GM12892 (cell line): ENCODE measurements around the gene ACTR1B.

Experiments used
- DNase-seq: peaks from one replicate; pipeline ENCODE4 v3.0.0; 2011; ENCODE audit not compliant: insufficient read length
- FAIRE-seq: peaks from 2 replicates; lab custom pipeline; 2011; peaks lifted over from hg19 to GRCh38; lab: Jason Lieb, UNC
- POLR2A ChIP-seq: IDR thresholded peaks from 2 replicates; pipeline ENCODE4 v1.6.1; 2011; ENCODE audit warnings: low read depth, low read length, control low read depth
- POLR2AphosphoS5 ChIP-seq: IDR thresholded peaks from 2 replicates; pipeline ENCODE4 v1.6.1; 2011; ENCODE audit warnings: low read depth, low read length, control low read depth
- TAF1 ChIP-seq: IDR thresholded peaks from 2 replicates; pipeline ENCODE4 v1.6.1; 2011; ENCODE audit warnings: low read depth, mild to moderate bottlenecking, control low read depth, low read length, borderline replicate concordance

The ACTR1B gene

DNA sequence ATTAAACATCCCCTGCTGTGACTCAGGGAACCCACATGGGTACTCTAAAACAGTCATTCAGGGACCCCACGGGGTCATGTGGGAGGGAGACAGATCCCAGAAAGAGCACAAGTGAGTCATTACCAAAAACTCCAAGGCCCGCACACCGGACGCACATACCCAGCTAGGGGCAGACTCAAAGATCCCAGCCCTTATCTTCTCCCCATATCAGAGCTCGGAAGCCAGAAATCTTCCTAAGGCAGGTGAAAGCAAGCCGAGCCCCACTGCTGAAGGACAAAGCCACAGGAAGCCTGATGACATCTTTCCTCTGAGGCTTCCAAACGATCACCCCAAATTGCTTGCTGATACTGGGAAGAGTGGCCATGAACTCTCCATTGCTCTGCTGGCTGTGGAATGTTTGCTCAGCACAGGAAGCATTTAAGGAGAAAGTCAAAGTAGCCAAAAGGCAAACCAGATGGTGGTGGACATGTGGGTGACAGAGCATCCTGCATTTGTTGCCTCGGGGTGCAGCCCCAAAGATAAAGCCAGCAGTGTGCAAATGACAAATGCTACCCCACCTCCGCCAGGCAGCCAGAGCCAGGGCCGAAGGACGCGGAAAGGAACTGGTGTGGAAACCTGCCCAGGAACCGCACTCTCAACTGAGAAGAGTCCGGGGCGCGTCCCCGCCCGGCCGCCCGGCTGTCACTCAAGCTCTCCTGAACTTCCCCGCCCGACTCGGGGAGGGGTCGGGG lies 784 bp downstream of the ACTR1B start:
- FAIRE-seq (peak; percentile 56), DNase-seq (peak; percentile 68)
- TF ChIP-seq POLR2AphosphoS5 (peak; percentile 28), POLR2A (peak; percentile 54), TAF1 (peak; percentile 46; the same call in 1 of the 2 replicates)

DNA sequence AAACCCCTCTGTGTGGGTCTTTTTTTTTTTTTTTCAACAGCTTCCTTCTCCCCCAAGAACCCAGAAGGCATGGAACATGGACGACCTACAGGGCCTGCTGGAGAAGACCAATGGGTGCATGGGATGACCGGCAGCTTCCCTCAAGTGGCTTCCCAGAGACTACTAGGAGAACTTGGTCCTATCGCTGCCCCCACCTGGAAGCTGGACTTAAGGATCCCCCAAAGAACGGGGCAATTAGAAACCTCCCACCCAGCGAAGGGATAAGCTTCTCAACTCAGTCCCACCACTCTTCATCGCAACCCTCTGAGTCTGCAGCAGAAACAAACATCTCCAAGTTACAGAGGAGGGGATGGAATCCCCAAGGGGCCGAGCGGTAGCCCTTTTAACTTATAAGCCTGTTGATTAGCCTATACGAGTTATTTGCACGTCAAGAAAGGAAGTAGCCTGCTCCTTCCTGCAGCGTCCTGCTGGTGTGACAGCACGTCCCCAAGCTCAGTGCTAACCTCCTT lies 1.4 kb downstream of the ACTR1B start:
- TF ChIP-seq POLR2AphosphoS5 (no peak), POLR2A (no peak; the same call in 1 of the 2 replicates), TAF1 (no peak)
- no peak for FAIRE-seq
- no peak for DNase-seq

DNA sequence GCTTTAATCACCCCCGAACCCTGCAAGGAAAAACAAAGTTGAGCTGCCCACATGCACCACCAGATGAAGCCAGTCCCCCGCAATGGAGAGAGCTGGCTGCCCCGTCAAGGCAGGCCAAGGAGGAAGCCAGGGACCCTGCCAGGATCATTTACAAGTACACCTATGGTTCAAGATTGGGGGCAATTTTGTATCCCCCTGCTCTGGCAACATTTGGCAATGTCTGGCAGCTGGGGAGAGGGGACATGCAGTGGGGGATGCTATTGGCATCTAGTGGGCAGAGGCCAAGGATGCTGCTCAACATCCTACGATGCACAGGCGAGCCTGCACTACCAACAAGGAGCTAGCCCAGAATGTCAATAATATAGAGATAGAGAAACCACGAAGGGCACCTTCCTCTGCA lies 1.9 kb downstream of the ACTR1B start:
- DNase-seq (no peak), FAIRE-seq (no peak)
- TF ChIP-seq TAF1 = no peak
- no peak for TF ChIP-seq POLR2A
- no peak for TF ChIP-seq POLR2AphosphoS5

DNA sequence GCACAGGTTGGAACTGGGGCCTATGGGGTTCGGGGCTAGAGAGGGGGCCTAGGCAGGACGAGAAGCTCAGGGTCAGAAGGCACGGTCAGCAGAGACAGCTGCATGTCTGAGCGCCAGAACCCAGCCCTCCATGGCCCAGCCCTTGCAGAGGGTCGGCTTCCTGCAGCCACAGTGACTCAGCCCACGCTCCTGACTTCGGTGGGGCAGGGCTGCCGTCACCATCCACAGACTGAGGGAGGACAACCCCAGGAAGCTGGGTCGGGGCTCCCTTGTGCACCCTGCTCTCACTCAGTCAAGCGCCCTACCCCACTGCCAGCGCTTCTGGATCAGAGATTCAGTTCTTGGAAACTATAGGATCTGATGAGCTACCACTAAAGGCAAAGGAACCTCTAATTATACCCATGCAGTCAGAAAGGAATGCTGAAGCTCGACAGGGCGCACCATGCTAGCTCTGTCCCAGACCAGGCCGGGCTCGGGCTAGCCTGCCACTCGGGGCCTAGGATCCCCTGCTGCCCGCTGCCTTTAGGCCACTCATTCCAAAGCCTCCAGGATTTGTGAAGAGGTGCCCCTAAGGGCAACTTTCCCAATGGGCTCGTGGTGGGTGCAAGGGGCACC lies 3.0 kb downstream of the ACTR1B start:
- DNase-seq (no peak), FAIRE-seq (no peak)
- TF ChIP-seq POLR2A = no peak
- TF ChIP-seq TAF1 = no peak
- no peak for TF ChIP-seq POLR2AphosphoS5

DNA sequence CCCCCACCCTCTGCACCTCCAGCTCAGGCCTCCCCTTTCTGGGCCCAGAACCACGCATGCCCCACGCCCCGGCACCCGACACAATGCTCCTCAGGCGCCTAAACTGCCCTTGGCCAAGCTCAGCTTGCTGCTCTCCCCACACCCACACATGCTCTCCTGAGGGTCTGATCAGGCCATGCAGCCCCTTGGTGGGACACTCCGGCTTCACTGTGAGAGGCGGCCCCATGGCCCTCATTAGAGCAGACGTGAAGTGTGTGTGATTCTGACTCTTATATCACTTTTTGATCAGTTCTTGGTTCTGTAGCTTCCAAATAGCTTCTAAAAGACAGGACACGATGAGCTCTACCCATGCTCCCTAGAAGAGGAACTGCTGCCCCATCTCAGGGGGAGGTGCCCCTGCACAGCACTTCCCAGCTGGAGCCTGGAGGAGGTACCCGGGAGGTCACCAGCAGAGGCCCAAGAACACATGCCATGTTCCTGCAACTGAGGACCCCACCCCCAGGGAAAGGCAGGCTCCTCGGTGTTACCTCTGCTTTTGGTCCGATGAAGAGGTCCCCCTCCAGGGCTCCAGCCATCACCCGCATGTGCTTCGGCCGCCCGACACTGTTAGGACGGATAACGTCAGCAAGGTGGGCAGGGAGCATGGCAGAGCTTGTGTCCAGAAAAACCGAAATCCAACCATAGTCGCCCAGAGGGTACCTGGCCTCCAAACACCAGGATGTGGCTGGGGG lies 3.6 kb downstream of the ACTR1B start:
- FAIRE-seq (no peak), DNase-seq (no peak)
- TF ChIP-seq TAF1 = no peak
- TF ChIP-seq POLR2A = no peak

DNA sequence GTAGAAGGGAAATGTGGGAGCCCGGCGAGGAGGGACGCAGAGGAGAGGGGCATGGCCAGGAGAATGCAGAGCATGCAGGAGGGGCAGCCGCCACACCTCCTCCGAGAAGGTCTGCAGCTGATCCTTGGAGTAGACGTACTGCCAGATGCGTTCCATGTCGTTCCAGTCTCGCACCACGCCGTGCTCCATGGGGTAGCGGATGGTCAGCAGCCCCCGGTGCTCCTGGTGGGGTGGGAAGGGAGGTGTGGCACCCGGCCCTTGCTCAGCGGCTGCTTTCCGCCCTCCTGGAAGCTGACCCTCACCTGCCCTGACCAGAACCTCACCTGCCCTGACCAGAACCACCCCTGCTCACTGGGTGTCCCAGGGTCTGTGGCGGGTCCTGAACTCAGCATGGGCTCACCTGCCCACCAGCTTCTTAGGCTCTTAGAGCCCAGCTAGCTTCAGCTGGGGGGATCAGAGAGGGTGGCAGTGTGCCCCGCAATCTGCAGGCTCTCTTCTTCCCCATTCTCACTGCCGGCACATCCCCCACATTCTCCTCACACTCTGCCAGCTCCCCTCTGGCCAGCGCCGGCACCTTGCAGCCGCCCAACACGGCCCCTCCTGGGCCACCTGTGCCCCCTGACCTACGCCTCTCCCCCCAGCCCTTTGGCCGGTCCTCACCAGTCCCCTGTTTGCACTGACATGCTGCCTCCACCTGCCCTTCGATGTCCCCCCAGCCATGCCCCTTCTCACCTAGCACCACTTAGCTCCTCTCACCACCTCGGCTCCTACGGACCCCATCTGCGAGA lies 4.4 kb downstream of the ACTR1B start:
- FAIRE-seq = no peak
- DNase-seq = no peak
- TF ChIP-seq TAF1 (no peak), POLR2AphosphoS5 (no peak), POLR2A (no peak)

DNA sequence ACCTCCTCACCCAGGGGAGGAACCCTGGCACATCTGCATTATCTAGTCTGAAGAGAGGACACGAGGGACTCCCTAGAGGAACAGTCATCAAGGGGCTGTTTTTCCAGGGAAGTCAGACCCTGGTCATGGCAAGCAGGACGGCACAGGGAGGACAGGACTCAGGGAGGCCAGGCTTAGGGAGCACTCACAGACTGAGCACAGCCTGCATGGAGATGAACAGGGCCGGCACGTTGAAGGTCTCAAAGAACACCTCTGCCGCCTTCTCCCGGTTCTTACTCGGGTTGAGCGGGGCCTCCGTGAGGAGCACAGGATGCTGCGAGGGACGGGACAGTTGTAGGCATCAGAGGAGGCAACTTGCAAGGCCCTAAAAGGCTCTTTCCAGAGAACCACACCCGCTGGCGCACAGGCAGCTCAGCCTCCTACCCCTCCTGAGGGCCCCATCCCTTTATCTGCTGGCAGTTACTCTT lies 5.1 kb downstream of the ACTR1B start:
- DNase-seq = no peak
- TF ChIP-seq POLR2A (no peak), TAF1 (no peak), POLR2AphosphoS5 (no peak)
- FAIRE-seq = no peak

DNA sequence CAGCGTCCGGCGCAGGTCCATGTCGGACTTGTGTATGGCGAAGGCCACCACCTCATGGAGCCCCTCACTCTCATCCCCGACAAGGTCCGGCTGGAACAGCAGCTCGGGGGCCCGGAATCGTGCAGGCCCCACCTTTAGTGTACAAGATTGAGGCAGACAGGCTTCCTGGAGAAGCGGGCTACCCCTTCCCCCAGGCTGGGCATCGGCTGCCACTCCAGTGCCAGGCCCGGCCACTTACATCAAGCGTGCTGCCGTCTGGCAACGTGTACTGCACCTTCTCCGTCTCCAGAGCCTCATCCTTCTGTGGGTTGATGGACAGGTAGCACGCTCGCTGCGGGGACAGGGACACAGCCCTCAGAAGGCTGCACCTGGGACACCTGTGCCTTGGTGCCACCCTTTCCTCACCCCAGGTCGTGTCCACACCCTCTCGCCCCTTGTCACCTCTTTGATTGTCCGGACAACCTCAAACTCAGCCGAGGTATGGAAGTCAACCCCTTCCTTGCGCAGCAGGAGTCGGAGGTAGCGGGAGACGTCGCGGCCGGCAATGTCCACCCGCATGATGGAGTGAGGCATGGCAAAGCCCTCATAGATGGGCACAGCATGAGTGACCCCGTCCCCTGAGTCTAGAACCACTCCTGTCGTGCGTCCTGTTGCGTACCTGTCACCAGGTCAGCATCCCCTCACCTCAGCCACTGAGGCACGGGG lies 5.7 kb downstream of the ACTR1B start:
- DNase-seq = no peak
- FAIRE-seq = no peak
- TF ChIP-seq POLR2A = no peak; the same call in 1 of the 2 replicates
- no peak for TF ChIP-seq TAF1

DNA sequence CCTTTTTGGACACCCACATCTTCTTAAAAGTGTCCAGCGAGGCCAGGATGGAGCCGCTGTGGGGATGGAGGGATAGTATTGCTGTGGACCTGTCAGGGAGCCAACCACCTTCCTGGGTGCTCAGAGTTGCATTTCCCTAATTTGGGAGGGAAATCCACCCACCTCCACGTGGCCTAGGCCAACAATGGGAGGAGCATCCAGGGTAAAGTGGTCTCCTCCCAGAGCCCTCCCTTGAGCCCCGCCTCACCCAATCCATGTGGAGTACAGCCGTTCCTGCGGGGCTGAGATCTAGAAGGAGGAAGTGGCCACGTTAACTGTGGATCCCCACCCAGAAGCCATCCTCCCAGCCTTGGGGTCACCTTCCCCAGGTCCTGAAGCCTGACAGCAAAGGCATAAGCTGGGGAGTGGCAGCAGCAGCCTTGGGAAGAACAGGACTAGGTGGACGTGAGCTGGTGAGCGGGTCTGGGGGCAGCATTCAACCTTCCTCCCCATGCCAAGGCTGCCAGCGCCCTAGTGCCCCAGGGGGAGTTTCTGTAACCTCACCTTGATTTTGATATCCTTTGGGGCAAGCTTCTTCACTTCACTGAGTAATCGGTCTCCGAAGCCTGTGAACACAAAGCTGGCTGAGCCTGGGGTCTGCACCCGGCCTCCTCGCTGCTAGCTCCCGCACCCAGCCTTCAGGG lies 6.8 kb downstream of the ACTR1B start:
- FAIRE-seq (no peak), DNase-seq (no peak)
- TF ChIP-seq TAF1 = no peak

DNA sequence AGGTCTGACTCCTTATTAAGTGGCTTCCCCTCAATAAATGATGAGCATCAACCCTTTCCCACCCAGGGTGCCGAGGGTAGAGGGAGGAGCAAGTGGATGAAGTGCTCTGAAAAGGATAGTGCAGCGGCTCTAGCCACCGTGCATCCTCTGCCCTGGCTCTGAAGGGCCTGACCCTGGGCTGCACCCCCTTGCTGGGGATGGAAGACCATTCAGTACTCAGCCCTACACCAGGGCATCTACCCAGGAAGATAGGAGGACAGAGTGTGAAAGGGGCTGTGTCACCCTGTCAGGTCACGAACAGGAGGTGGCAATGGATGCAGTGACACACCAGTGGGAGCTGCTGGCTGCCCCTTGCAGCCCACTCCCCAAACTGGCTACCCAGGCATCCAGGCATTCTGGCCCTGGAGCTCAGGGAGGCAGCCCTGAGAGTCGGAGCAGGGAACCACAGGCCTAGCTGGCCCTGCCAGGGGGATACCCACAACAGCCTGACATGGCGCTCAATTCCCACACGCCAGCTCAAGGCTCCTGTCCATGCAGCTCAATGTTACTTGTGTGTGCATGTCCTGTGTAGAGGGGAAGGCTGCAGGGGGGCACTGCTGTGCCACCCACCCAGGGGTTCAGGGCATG lies 7.6 kb downstream of the ACTR1B start:
- DNase-seq (no peak), FAIRE-seq (no peak)
- TF ChIP-seq POLR2AphosphoS5 (no peak), TAF1 (no peak), POLR2A (no peak)
